Stomach (tissue), 4 donors: ENCODE data around the gene CREB5.

Source experiments
- CTCF ChIP-seq, 7 experiments: fragments of 450-650 bp in 4 of 7; fragments of 200-600 bp in 3 of 7; sonication (generic) in 3 of 7; IDR thresholded peaks; one replicate each; pipeline ENCODE4 v1.5.1; 2016 to 2019; ENCODE audit warnings: antibody characterized with exemption in 7 of 7, control low read depth in 2 of 7, mild to moderate bottlenecking in 1 of 7
- EP300 ChIP-seq: sonication (generic); formaldehyde crosslinking; IDR thresholded peaks from one replicate; pipeline ENCODE4 v1.6.1; 2017; ENCODE audit warnings: antibody characterized with exemption
- POLR2A ChIP-seq, 4 donors: fragments of 450-650 bp; IDR thresholded peaks; one replicate each; pipeline ENCODE4 v1.6.1; 2016; ENCODE audit warnings: antibody characterized with exemption in 4 of 4, control low read depth in 2 of 4, mild to moderate bottlenecking in 1 of 4, moderate library complexity in 1 of 4
- POLR2AphosphoS5 ChIP-seq, 3 donors: sonication (generic); formaldehyde crosslinking; IDR thresholded peaks; one replicate each; pipeline ENCODE4 v1.6.1; 2016; ENCODE audit warnings: antibody characterized with exemption in 3 of 3

- TF ChIP-seq CTCF (IDR thresholded peaks at IDR 0.05): no peak
- TF ChIP-seq POLR2AphosphoS5 (IDR thresholded peaks at IDR 0.05): no peak
- no peak for TF ChIP-seq EP300
- TF ChIP-seq POLR2A (IDR thresholded peaks at IDR 0.05): no peak
Observed at GRCh38 chr7:28564755-28565374, 152.5 kb downstream of the CREB5 start.
